PC-3 (cell line): Measurements from ENCODE around the gene RUVBL2.

Experiments used
- EZH2 ChIP-seq: fragments of 300-600 bp; sonication (generic); IDR thresholded peaks from one replicate; pipeline ENCODE4 v1.6.1; 2017; ENCODE audit warnings: antibody characterized with exemption, mild to moderate bottlenecking, low read length; ENCODE audit not compliant: unreplicated experiment
- EZH2phosphoT487 ChIP-seq: fragments of 300-600 bp; sonication (generic); IDR thresholded peaks from 2 replicates; pipeline ENCODE4 v1.6.1; 2018; ENCODE audit warnings: mild to moderate bottlenecking, antibody characterized with exemption, low read length, borderline replicate concordance
- TF ChIP-seq, protein P1 (sequence below): fragments of 300-600 bp; sonication (generic); conservative IDR thresholded peaks from 2 replicates; pipeline ENCODE4 v1.5.1; 2017; ENCODE audit warnings: antibody characterized with exemption, low read depth, mild to moderate bottlenecking, low read length

DNA sequence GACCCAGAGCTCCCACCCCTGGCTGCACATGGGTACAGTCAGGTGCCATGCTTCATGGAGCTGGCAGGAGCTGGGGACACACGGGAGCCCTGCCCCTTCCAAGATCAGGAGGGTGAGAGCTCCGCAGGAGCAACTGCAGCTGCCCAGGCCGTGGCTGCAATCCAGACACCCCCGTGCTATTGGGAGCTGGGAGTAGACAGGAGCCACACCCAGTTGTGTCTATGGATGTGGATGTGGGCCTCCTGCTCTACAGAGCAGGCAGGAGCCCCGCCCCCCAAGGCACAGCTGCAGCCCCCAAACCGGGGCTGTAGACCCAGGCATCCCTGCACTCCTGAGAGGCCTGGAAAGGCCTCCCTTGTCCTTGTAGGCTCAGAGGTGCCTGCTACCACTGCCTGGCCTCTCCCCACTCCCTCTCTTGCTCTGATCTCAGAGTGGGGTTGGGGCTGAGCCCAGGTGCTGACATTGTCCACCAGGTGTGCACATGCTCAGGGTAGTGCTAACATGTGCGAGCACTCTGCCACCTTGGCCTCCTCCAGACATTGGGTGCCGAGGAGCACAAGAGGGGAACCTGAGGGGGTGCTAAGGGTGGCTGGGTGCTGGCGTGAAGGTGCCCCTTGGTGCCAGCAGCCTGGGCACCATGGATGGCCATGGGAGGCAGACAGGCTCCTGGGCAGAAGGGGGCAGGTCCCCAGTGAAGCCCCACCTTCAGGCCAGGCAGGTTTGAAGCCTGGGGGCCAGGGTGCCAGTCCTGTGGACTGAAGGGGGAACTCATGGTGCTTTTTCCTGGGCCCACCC is 47.0 kb upstream of the RUVBL2 start:
- TF ChIP-seq EZH2 (no peak), EZH2phosphoT487 (no peak)
- TF ChIP-seq, protein P1, sequence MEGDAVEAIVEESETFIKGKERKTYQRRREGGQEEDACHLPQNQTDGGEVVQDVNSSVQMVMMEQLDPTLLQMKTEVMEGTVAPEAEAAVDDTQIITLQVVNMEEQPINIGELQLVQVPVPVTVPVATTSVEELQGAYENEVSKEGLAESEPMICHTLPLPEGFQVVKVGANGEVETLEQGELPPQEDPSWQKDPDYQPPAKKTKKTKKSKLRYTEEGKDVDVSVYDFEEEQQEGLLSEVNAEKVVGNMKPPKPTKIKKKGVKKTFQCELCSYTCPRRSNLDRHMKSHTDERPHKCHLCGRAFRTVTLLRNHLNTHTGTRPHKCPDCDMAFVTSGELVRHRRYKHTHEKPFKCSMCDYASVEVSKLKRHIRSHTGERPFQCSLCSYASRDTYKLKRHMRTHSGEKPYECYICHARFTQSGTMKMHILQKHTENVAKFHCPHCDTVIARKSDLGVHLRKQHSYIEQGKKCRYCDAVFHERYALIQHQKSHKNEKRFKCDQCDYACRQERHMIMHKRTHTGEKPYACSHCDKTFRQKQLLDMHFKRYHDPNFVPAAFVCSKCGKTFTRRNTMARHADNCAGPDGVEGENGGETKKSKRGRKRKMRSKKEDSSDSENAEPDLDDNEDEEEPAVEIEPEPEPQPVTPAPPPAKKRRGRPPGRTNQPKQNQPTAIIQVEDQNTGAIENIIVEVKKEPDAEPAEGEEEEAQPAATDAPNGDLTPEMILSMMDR = no peak
